ENCODE results near the gene CASP14. TPM values are rescaled to one million over a fixed set of nuclear protein-coding genes. Genes with fewer than 3 reads are reported as not detected.

CASP14 gene
- total RNA-seq, 1 experiment from 2014 or later, result not detected

DNA sequence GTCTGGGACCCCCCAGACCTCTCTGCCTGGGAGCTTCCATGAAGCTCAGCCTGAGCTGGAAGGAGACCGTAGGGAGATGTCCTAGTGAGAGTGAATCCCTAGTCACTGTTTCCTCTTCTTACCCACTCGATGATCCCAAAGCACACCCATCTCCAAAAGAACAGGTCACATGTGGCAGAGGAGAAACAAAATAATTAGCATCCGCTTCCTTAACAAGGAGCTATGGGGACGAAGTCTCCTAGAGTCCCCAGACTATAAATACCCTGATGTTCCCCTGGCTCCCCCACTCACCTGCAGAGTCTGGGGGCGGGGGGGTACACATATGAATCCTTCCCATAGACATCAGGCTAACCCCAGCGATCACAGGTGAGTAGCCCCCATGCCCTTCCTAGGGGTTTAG lies 32.6 kb downstream of the CASP14 start, which contains the start of gene OR1I1 (continued):
- TF ChIP-seq, protein P1, sequence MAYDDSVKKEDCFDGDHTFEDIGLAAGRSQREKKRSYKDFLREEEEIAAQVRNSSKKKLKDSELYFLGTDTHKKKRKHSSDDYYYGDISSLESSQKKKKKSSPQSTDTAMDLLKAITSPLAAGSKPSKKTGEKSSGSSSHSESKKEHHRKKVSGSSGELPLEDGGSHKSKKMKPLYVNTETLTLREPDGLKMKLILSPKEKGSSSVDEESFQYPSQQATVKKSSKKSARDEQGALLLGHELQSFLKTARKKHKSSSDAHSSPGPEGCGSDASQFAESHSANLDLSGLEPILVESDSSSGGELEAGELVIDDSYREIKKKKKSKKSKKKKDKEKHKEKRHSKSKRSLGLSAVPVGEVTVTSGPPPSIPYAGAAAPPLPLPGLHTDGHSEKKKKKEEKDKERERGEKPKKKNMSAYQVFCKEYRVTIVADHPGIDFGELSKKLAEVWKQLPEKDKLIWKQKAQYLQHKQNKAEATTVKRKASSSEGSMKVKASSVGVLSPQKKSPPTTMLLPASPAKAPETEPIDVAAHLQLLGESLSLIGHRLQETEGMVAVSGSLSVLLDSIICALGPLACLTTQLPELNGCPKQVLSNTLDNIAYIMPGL (CRISPR knock-in tag; IDR thresholded peaks at IDR 0.05), result no peak
- TF ChIP-seq, protein P2, sequence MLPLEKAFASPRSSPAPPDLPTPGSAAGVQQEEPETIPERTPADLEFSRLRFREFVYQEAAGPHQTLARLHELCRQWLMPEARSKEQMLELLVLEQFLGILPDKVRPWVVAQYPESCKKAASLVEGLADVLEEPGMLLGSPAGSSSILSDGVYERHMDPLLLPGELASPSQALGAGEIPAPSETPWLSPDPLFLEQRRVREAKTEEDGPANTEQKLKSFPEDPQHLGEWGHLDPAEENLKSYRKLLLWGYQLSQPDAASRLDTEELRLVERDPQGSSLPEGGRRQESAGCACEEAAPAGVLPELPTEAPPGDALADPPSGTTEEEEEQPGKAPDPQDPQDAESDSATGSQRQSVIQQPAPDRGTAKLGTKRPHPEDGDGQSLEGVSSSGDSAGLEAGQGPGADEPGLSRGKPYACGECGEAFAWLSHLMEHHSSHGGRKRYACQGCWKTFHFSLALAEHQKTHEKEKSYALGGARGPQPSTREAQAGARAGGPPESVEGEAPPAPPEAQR (CRISPR knock-in tag; IDR thresholded peaks at IDR 0.05), result no peak

DNA sequence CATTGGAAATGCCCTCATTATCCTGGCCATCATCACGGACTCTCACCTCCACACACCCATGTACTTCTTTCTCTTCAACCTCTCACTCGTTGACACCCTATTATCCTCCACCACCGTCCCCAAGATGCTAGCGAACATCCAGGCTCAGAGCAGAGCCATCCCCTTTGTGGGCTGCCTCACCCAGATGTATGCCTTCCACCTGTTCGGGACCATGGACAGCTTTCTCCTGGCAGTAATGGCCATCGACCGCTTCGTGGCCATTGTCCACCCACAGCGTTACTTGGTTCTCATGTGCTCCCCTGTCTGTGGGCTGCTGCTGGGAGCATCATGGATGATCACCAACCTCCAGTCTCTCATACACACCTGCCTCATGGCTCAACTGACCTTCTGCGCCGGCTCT lies 37.9 kb downstream of the CASP14 start:
- no peak overlapping the region for H3K27ac Mint-ChIP-seq
- H3K9me3 Mint-ChIP-seq, result no peaks in the 10 kb centered on the region
- no peak for TF ChIP-seq IRF2 (CRISPR knock-in tag; IDR thresholded peaks at IDR 0.05; ENCODE audit: borderline replicate concordance, low read depth)
- no peak for TF ChIP-seq GRHL2 (CRISPR knock-in tag; IDR thresholded peaks at IDR 0.05; ENCODE audit: insufficient replicate concordance, severe bottlenecking)
- no peak for TF ChIP-seq TEAD4 (CRISPR knock-in tag; IDR thresholded peaks at IDR 0.05)
- no peak for TF ChIP-seq SMAD4 (CRISPR knock-in tag; IDR thresholded peaks at IDR 0.05)
- TF ChIP-seq ZNF396 (CRISPR knock-in tag; IDR thresholded peaks at IDR 0.05; ENCODE audit: borderline replicate concordance), result no peak
- no peak for TF ChIP-seq ESRRA (CRISPR knock-in tag; IDR thresholded peaks at IDR 0.05; ENCODE audit: borderline replicate concordance)
- H3K4me3 Mint-ChIP-seq, result no peak overlapping the region
- no peaks in the 10 kb centered on the region for H3K36me3 Mint-ChIP-seq
- ChIA-PET POLR2A (no interaction called here), CTCF (interaction anchor here (0.7 to 1.9 kb wide), 2 partner anchors 39 to 67 kb away, joined by 3 to 6 read pairs; no protein-coding TSS in a partner anchor)
- H3K27me3 Mint-ChIP-seq (ENCODE audit: low read depth), result peaks cover 17% of the 10 kb centered on the region
- ATAC-seq (no peak), DNase-seq (ENCODE audit: low spot score) (no peak)
- no peaks in the 10 kb centered on the region for H3K4me1 Mint-ChIP-seq

DNA sequence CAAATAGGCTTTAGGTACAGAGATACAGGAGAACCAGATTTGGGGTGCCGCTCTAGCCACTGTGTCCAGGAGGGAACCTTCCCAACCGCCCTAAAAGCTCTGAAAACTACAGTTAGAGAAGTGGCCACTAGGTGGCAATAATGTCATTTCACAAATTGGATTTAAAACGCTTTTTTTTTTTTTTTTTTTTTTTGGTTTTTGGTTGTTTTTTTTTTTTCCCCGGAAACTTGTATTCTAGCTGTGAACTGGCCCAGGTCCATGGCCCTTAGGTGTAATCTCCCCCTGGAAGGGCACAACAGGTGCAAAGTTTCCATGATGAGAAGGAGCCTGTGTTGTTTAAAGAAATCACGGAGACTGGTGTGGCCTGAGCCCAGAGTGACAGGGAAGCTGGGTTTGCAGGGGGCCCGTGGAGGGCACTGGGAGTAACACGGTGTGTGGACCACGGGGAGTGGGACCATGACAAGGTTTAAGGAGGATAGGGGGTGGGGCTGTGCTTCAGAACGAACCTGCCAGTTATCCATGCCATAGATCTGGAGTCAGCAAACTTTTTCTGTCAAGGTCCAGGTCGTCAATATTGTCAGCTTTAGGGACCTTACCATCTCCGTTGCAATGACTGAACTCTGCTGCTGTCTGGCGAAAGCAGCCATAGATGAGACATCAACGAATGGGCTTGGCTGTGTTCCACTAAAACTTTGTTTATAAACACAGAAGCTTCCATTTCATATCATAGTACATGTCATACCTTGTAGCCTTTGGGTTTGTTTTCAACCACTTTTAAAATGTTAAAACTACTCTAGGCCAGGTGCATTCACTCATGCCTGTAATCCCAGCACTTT lies 42.9 kb downstream of the CASP14 start:
- no peak overlapping the region for H3K27ac Mint-ChIP-seq
- POLR2A ChIA-PET, result interaction anchor here (0.6 to 0.7 kb wide), 3 partner anchors 14 to 288 kb away, joined by 3 to 4 read pairs (median 4); no protein-coding TSS in a partner anchor
- H3K4me1 Mint-ChIP-seq, result no peaks in the 10 kb centered on the region
- ATAC-seq, result peak; percentile 76
- peak; percentile 35 for DNase-seq (ENCODE audit: low spot score)
- no peak overlapping the region for H3K4me3 Mint-ChIP-seq
- H3K27me3 Mint-ChIP-seq (ENCODE audit: low read depth), result peaks cover 8% of the 10 kb centered on the region
- no peaks in the 10 kb centered on the region for H3K36me3 Mint-ChIP-seq
- CTCF ChIA-PET, result interaction anchor here (0.5 to 3.1 kb wide), 77 partner anchors 8 to 783 kb away, joined by 3 to 80 read pairs (median 4); partner anchors contain the start of genes AKAP8, AKAP8L, BRD4 and OR1I1
- H3K9me3 Mint-ChIP-seq, result no peaks in the 10 kb centered on the region
- TF ChIP-seq, protein P3, sequence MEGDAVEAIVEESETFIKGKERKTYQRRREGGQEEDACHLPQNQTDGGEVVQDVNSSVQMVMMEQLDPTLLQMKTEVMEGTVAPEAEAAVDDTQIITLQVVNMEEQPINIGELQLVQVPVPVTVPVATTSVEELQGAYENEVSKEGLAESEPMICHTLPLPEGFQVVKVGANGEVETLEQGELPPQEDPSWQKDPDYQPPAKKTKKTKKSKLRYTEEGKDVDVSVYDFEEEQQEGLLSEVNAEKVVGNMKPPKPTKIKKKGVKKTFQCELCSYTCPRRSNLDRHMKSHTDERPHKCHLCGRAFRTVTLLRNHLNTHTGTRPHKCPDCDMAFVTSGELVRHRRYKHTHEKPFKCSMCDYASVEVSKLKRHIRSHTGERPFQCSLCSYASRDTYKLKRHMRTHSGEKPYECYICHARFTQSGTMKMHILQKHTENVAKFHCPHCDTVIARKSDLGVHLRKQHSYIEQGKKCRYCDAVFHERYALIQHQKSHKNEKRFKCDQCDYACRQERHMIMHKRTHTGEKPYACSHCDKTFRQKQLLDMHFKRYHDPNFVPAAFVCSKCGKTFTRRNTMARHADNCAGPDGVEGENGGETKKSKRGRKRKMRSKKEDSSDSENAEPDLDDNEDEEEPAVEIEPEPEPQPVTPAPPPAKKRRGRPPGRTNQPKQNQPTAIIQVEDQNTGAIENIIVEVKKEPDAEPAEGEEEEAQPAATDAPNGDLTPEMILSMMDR (IDR thresholded peaks at IDR 0.05), result peak; percentile 69
- TF ChIP-seq JAZF1 (CRISPR knock-in tag; IDR thresholded peaks at IDR 0.05), result no peak

DNA sequence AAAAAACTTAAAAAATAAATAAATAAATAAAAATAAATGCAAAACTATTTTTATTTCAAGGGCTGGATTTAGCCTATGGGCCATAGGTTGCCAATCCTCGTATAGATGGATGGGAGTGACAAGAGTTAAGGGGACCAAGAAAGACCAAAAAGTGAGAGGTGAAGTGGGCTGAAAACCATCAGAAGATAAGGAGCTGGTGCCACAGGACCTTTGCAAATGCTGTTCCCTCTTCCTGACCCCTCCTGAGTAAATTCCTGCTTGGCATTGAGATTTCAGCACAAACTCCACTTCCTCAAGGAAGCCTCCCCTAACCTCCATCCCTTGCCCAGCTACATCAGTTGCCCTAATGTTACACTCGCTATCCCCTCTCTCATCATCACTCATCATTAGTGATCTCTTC lies 43.7 kb downstream of the CASP14 start:
- CTCF ChIA-PET, result interaction anchor here (0.9 to 3.1 kb wide), 12 partner anchors 8 to 307 kb away, joined by 3 to 80 read pairs (median 11); partner anchors contain the start of genes OR1I1 and SYDE1
- Mint-ChIP-seq H3K4me3 (no peak overlapping the region), H3K27ac (no peak overlapping the region), H3K9me3 (no peaks in the 10 kb centered on the region), H3K4me1 (no peaks in the 10 kb centered on the region), H3K27me3 (ENCODE audit: low read depth) (no peaks in the 10 kb centered on the region), H3K36me3 (no peaks in the 10 kb centered on the region)
- ATAC-seq, result no peak
- no peak for DNase-seq (ENCODE audit: low spot score)
- POLR2A ChIA-PET, result no interaction called here
- no peak for TF ChIP-seq NR1H2 (CRISPR knock-in tag; IDR thresholded peaks at IDR 0.05)
- TF ChIP-seq, protein P4, sequence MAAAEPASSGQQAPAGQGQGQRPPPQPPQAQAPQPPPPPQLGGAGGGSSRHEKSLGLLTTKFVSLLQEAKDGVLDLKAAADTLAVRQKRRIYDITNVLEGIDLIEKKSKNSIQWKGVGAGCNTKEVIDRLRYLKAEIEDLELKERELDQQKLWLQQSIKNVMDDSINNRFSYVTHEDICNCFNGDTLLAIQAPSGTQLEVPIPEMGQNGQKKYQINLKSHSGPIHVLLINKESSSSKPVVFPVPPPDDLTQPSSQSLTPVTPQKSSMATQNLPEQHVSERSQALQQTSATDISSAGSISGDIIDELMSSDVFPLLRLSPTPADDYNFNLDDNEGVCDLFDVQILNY (CRISPR knock-in tag; IDR thresholded peaks at IDR 0.05), result no peak
- no peak for TF ChIP-seq GRHL2 (CRISPR knock-in tag; IDR thresholded peaks at IDR 0.05; ENCODE audit: insufficient replicate concordance, severe bottlenecking)
- no peak for TF ChIP-seq NFYB (CRISPR knock-in tag; conservative IDR thresholded peaks at IDR 0.05; ENCODE audit: low read depth)
- TF ChIP-seq, protein P5, sequence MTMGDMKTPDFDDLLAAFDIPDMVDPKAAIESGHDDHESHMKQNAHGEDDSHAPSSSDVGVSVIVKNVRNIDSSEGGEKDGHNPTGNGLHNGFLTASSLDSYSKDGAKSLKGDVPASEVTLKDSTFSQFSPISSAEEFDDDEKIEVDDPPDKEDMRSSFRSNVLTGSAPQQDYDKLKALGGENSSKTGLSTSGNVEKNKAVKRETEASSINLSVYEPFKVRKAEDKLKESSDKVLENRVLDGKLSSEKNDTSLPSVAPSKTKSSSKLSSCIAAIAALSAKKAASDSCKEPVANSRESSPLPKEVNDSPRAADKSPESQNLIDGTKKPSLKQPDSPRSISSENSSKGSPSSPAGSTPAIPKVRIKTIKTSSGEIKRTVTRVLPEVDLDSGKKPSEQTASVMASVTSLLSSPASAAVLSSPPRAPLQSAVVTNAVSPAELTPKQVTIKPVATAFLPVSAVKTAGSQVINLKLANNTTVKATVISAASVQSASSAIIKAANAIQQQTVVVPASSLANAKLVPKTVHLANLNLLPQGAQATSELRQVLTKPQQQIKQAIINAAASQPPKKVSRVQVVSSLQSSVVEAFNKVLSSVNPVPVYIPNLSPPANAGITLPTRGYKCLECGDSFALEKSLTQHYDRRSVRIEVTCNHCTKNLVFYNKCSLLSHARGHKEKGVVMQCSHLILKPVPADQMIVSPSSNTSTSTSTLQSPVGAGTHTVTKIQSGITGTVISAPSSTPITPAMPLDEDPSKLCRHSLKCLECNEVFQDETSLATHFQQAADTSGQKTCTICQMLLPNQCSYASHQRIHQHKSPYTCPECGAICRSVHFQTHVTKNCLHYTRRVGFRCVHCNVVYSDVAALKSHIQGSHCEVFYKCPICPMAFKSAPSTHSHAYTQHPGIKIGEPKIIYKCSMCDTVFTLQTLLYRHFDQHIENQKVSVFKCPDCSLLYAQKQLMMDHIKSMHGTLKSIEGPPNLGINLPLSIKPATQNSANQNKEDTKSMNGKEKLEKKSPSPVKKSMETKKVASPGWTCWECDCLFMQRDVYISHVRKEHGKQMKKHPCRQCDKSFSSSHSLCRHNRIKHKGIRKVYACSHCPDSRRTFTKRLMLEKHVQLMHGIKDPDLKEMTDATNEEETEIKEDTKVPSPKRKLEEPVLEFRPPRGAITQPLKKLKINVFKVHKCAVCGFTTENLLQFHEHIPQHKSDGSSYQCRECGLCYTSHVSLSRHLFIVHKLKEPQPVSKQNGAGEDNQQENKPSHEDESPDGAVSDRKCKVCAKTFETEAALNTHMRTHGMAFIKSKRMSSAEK (CRISPR knock-in tag; IDR thresholded peaks at IDR 0.05; ENCODE audit: borderline replicate concordance), result no peak
- TF ChIP-seq CREM (CRISPR knock-in tag; IDR thresholded peaks at IDR 0.05), result no peak
- no peak for TF ChIP-seq ATF1 (CRISPR knock-in tag; IDR thresholded peaks at IDR 0.05)
- no peak for TF ChIP-seq HMGA2 (CRISPR knock-in tag; IDR thresholded peaks at IDR 0.05)
- no peak for TF ChIP-seq JAZF1 (CRISPR knock-in tag; IDR thresholded peaks at IDR 0.05)
